Astrocyte (in vitro differentiated cells and primary cell): Measurements from ENCODE around the gene EXOC4. TPM values are rescaled to one million over a fixed set of nuclear protein-coding genes. Genes with fewer than 3 reads are reported as not detected.

Source experiments
- DNase-seq: peaks from one replicate; pipeline ENCODE4 v3.0.0-alpha.2; 2010; ENCODE audit warnings: low read depth
- FAIRE-seq: peaks from 2 replicates; lab custom pipeline; 2011; peaks lifted over from hg19 to GRCh38; lab: Jason Lieb, UNC
- H2AFZ ChIP-seq: 2 replicates; pipeline ENCODE4 v1.6.0; 2012; ENCODE audit warnings: low read depth, low read length, inconsistent platforms
- H3K27ac ChIP-seq: 2 replicates; pipeline ENCODE4 v1.5.1; 2011; ENCODE audit warnings: low read depth, low read length, inconsistent platforms
- H3K27me3 ChIP-seq: 2 replicates; pipeline ENCODE4 v1.6.0; 2011; ENCODE audit warnings: low read length, inconsistent platforms; ENCODE audit not compliant: insufficient read depth
- H3K36me3 ChIP-seq: 2 replicates; pipeline ENCODE4 v1.5.1; 2011; ENCODE audit warnings: low read length, inconsistent platforms; ENCODE audit not compliant: insufficient read depth
- H3K4me1 ChIP-seq: 2 replicates; pipeline ENCODE4 v1.5.1; 2011; ENCODE audit warnings: low read length, inconsistent platforms; ENCODE audit not compliant: insufficient read depth
- H3K4me2 ChIP-seq: 2 replicates; pipeline ENCODE4 v1.6.0; 2012; ENCODE audit warnings: low read length, inconsistent platforms
- H3K4me3 ChIP-seq: 2 replicates; pipeline ENCODE4 v1.5.1; 2011; ENCODE audit warnings: low read depth, mild to moderate bottlenecking, low read length, inconsistent platforms; ENCODE audit not compliant: insufficient read depth
- H3K79me2 ChIP-seq: 2 replicates; pipeline ENCODE4 v1.6.0; 2012; ENCODE audit warnings: mild to moderate bottlenecking, low read length, inconsistent platforms; ENCODE audit not compliant: insufficient read depth
- H3K9ac ChIP-seq: 2 replicates; pipeline ENCODE4 v1.6.0; 2012; ENCODE audit warnings: mild to moderate bottlenecking, low read length, inconsistent platforms
- H3K9me3 ChIP-seq: 2 replicates; pipeline ENCODE4 v1.5.1; 2012; ENCODE audit warnings: low read depth, mild to moderate bottlenecking, low read length, inconsistent platforms; ENCODE audit not compliant: insufficient read depth
- H4K20me1 ChIP-seq: 2 replicates; pipeline ENCODE4 v1.6.0; 2012; ENCODE audit warnings: low read length, inconsistent platforms; ENCODE audit not compliant: insufficient read depth
- H3K27ac Mint-ChIP-seq: one replicate; pipeline ENCODE4 v1.8.0; 2021; ENCODE audit warnings: mild to moderate bottlenecking, mixed read lengths; ENCODE audit not compliant: unreplicated experiment
- H3K27me3 Mint-ChIP-seq: one replicate; pipeline ENCODE4 v1.8.0; 2021; ENCODE audit warnings: low read depth, mixed read lengths; ENCODE audit not compliant: unreplicated experiment
- H3K36me3 Mint-ChIP-seq: one replicate; pipeline ENCODE4 v1.8.0; 2021; ENCODE audit warnings: low read depth, mixed read lengths; ENCODE audit not compliant: unreplicated experiment
- H3K4me1 Mint-ChIP-seq: one replicate; pipeline ENCODE4 v1.8.0; 2021; ENCODE audit warnings: low read depth, mixed read lengths; ENCODE audit not compliant: unreplicated experiment
- H3K4me3 Mint-ChIP-seq: one replicate; pipeline ENCODE4 v1.8.0; 2021; ENCODE audit warnings: mild to moderate bottlenecking, moderate library complexity, mixed read lengths; ENCODE audit not compliant: unreplicated experiment
- H3K9me3 Mint-ChIP-seq: one replicate; pipeline ENCODE4 v1.8.0; 2021; ENCODE audit warnings: mild to moderate bottlenecking, mixed read lengths; ENCODE audit not compliant: unreplicated experiment
- EZH2 ChIP-seq: IDR thresholded peaks from 2 replicates; pipeline ENCODE4 v1.6.1; 2012; ENCODE audit warnings: mild to moderate bottlenecking, low read length, inconsistent platforms; ENCODE audit not compliant: insufficient read depth
- total RNA-seq: library from RNA; stranded (reverse); gene quantifications from 2 replicates; pipeline ENCODE4 v1.2.1, GENCODE V29; 2021
- TF ChIP-seq, protein P1 (sequence below): IDR thresholded peaks from 2 replicates; pipeline ENCODE4 v1.5.1; 2011; ENCODE audit warnings: low read depth, mild to moderate bottlenecking, inconsistent platforms, low read length, moderate library complexity; ENCODE audit not compliant: insufficient read depth

The EXOC4 gene
- total RNA-seq, 1 donor from 2014 or later, result 57.5 TPM

DNA sequence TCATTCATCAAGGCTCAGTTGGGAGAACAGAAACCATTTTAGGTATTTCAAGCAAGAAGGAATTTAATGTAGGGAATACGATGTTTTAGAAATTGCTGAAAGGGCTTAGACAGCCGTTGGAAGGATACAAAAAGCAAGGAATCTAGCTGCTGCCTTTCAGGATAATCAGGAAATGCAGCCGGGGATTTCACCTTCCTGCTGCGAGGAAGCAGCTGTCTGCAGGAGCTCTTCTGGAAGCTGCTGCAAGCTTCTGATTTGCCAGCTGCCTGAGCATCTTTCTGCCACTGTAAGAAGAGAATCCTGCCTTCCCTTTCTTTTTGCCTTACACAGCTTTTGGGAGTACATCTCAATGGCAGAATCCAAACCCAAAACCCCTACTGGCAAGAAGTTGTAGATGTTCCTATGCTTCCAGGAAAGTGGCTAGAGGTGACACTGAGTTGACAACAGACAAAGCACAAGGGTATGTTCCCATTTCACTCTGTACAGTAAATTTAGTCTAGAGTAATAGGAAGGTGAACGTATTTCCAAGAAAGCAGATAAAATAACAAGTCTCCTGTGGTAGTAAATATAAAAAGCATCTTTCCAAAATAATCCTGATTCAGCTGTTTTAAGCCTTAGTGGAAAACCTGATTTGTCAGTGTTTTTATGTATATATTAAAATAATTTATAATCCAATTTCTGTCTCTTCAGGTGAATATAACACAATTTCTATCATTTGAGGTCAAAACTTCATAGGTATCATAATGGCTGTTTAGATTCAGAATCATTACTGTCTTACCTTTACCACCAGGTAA, 725.8 kb downstream of the EXOC4 start:
- Histone ChIP-seq H3K27me3 (no peaks in the 10 kb centered on the region), H3K79me2 (no peaks in the 10 kb centered on the region), H2AFZ (no peak overlapping the region), H4K20me1 (no peaks in the 10 kb centered on the region), H3K4me1 (no peaks in the 10 kb centered on the region), H3K36me3 (no peaks in the 10 kb centered on the region), H3K9me3 (no peaks in the 10 kb centered on the region), H3K27ac (no peak overlapping the region), H3K4me3 (no peak overlapping the region), H3K9ac (no peak overlapping the region), H3K4me2 (no peak overlapping the region)
- no peak overlapping the region for H3K4me3 Mint-ChIP-seq
- TF ChIP-seq EZH2, result no peak
- TF ChIP-seq, protein P1, sequence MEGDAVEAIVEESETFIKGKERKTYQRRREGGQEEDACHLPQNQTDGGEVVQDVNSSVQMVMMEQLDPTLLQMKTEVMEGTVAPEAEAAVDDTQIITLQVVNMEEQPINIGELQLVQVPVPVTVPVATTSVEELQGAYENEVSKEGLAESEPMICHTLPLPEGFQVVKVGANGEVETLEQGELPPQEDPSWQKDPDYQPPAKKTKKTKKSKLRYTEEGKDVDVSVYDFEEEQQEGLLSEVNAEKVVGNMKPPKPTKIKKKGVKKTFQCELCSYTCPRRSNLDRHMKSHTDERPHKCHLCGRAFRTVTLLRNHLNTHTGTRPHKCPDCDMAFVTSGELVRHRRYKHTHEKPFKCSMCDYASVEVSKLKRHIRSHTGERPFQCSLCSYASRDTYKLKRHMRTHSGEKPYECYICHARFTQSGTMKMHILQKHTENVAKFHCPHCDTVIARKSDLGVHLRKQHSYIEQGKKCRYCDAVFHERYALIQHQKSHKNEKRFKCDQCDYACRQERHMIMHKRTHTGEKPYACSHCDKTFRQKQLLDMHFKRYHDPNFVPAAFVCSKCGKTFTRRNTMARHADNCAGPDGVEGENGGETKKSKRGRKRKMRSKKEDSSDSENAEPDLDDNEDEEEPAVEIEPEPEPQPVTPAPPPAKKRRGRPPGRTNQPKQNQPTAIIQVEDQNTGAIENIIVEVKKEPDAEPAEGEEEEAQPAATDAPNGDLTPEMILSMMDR, result no peak
- DNase-seq, result no peak
- no peak for FAIRE-seq
- H3K27me3 Mint-ChIP-seq, result no peaks in the 10 kb centered on the region
- no peaks in the 10 kb centered on the region for H3K9me3 Mint-ChIP-seq
- H3K27ac Mint-ChIP-seq, result no peak overlapping the region
- H3K36me3 Mint-ChIP-seq, result peaks cover 3% of the 10 kb centered on the region
- no peaks in the 10 kb centered on the region for H3K4me1 Mint-ChIP-seq

DNA sequence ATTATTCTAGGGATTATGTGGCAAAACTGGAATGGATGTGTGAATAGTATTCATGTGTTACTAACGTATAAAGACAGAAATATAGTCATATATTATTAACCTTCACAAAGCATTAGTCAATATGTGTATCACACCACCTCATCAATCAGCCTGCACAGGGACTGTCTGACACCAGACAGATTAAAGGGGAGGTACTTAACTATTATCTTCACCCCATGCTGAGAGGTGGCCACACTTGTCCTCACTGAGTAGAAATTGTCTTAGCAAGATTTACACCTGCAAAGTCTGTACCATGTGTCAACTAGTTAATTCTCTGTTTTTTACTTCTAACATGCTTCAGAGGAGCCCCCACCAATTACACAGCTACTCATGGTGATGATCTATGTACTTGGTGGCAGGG, 727.9 kb downstream of the EXOC4 start:
- Mint-ChIP-seq H3K4me1 (peaks cover 4% of the 10 kb centered on the region), H3K4me3 (no peak overlapping the region)
- TF ChIP-seq, protein P1, result no peak
- TF ChIP-seq EZH2, result no peak

More for the DNA sequence above, 727.9 kb downstream of the EXOC4 start:
- H3K36me3 Mint-ChIP-seq, result peaks cover 3% of the 10 kb centered on the region
- no peaks in the 10 kb centered on the region for H3K36me3 ChIP-seq
- H4K20me1 ChIP-seq, result no peaks in the 10 kb centered on the region
- FAIRE-seq (no peak), DNase-seq (no peak)
- H3K27ac Mint-ChIP-seq, result no peak overlapping the region
- H3K27me3 ChIP-seq, result no peaks in the 10 kb centered on the region
- no peaks in the 10 kb centered on the region for H3K9me3 Mint-ChIP-seq
- H3K27ac ChIP-seq, result no peak overlapping the region
- H3K9ac ChIP-seq, result no peak overlapping the region
- H3K4me3 ChIP-seq, result no peak overlapping the region
- no peaks in the 10 kb centered on the region for H3K27me3 Mint-ChIP-seq
- H3K9me3 ChIP-seq, result no peaks in the 10 kb centered on the region
- H2AFZ ChIP-seq, result no peak overlapping the region
- no peaks in the 10 kb centered on the region for H3K4me1 ChIP-seq
- H3K79me2 ChIP-seq, result no peaks in the 10 kb centered on the region
- no peak overlapping the region for H3K4me2 ChIP-seq
